A549 treated with RU486 at 1 μM for 4 hours (cell line): ENCODE measurements around the gene AP1S3. TPM values are rescaled to one million over a fixed set of nuclear protein-coding genes. Genes with fewer than 3 reads are reported as not detected.

Source experiments
- total RNA-seq: library from RNA; stranded (reverse); fragments of 200-300 nt; extraction: Qiagen RNA extraction; gene quantifications from 5 replicates; pipeline ENCODE4 v1.2.3, GENCODE V29; 2022; ENCODE audit warnings: low read depth

Gene AP1S3
- 15.6 to 45.9 TPM (median 29.0 TPM) in 5 replicates for total RNA-seq

GRCh38 chr2:223837287-223838061, at the start of gene AP1S3:
AP1S3 (minus strand) TSS chr2:223837582; CDS start chr2:223837450, 132 bp downstream.

Other genes starting within 250 kb of the AP1S3 start
- gene SCG2, start 235.2 kb downstream of the AP1S3 start, total RNA-seq: 0.82 to 1.5 TPM (median 1.2 TPM) in 5 replicates
- 30.6 to 40.6 TPM (median 36.6 TPM) in 5 replicates for gene WDFY1, start 107.8 kb upstream of the AP1S3 start, total RNA-seq
- gene MRPL44, start 119.9 kb upstream of the AP1S3 start, total RNA-seq: 44.7 to 51.4 TPM (median 47.7 TPM) in 5 replicates
- gene SERPINE2, start 201.7 kb upstream of the AP1S3 start, total RNA-seq: 202 to 245 TPM (median 205 TPM) in 5 replicates